ENCODE results near the gene ARNT2.

ARNT2 gene

GRCh38 chr15:80411788-80412288 lies 7.7 kb downstream of the ARNT2 start:
- DNase-seq = no peak

- DNase-seq = no peak
Observed at GRCh38 chr15:80414546-80415357, 10.6 kb downstream of the ARNT2 start.

- DNase-seq = no peak
Observed at GRCh38 chr15:80415358-80415670, 11.1 kb downstream of the ARNT2 start.

GRCh38 chr15:80416702-80417101 lies 12.5 kb downstream of the ARNT2 start:
- DNase-seq = no peak

GRCh38 chr15:80418892-80419537 lies 14.8 kb downstream of the ARNT2 start:
- no peak for DNase-seq

- DNase-seq = no peak
Observed at GRCh38 chr15:80419546-80419945, 15.4 kb downstream of the ARNT2 start.

- no peak for DNase-seq
Observed at GRCh38 chr15:80420658-80421057, 16.5 kb downstream of the ARNT2 start.

- DNase-seq = no peak
Observed at GRCh38 chr15:80423215-80423614, 19.0 kb downstream of the ARNT2 start.

GRCh38 chr15:80424381-80424780 lies 20.2 kb downstream of the ARNT2 start:
- no peak for DNase-seq

GRCh38 chr15:80426316-80426715 lies 22.1 kb downstream of the ARNT2 start:
- DNase-seq = no peak

GRCh38 chr15:80429964-80430363 lies 25.8 kb downstream of the ARNT2 start:
- no peak for DNase-seq

- DNase-seq = no peak
Observed at GRCh38 chr15:80431635-80432344, 27.6 kb downstream of the ARNT2 start.

- no peak for DNase-seq
Observed at GRCh38 chr15:80432345-80432702, 28.1 kb downstream of the ARNT2 start.

- no peak for DNase-seq
Observed at GRCh38 chr15:80433836-80434235, 29.7 kb downstream of the ARNT2 start.

GRCh38 chr15:80434926-80435720 lies 30.9 kb downstream of the ARNT2 start:
- DNase-seq = no peak

GRCh38 chr15:80436511-80437307 lies 32.5 kb downstream of the ARNT2 start:
- no peak for DNase-seq

- no peak for DNase-seq
Observed at GRCh38 chr15:80437334-80437891, 33.2 kb downstream of the ARNT2 start.

- DNase-seq = no peak
Observed at GRCh38 chr15:80439140-80439539, 35.0 kb downstream of the ARNT2 start.

- no peak for DNase-seq
Observed at GRCh38 chr15:80440024-80440423, 35.8 kb downstream of the ARNT2 start.

- no peak for DNase-seq
Observed at GRCh38 chr15:80441041-80441440, 36.9 kb downstream of the ARNT2 start.

- DNase-seq = no peak
Observed at GRCh38 chr15:80441714-80442113, 37.5 kb downstream of the ARNT2 start.

All from CD4-positive, alpha-beta T cell treated with Interleukin-17A for 4 hours (primary cell).